Activated CD4-positive, alpha-beta T cell treated with anti-CD3 and anti-CD28 coated beads for 24 hours (primary cell): ENCODE results near the gene RAB28.

Source experiments
- DNase-seq, 2 donors: peaks; one replicate each; pipeline ENCODE4 v3.0.0-alpha.2; 2020; ENCODE audit warnings: low read depth in 2 of 2

RAB28 gene

GRCh38 chr4:13378973-13379759 lies 105.0 kb downstream of the RAB28 start:
- DNase-seq = no peak

DNA sequence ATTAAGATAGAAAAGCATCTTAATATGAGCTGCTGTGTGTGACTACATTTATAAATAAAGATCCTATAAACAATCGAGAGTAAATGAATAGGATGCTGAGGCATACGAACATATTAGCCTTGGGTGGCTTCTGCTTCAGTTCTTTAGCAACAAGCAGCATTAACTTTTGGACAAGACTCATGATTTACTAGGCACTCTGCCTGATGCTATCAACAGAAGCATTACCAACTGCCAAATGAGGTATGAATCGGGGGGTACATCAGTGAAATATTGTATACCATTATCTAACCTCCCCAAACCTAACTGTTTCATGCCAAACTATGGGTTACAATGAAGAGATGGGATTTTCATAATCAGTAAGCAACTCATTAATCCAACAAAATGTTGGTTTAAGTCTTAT lies 113.1 kb downstream of the RAB28 start:
- DNase-seq = no peak

- DNase-seq = no peak
These were observed 115.9 kb downstream of the RAB28 start for GRCh38 chr4:13368217-13368616.

DNA sequence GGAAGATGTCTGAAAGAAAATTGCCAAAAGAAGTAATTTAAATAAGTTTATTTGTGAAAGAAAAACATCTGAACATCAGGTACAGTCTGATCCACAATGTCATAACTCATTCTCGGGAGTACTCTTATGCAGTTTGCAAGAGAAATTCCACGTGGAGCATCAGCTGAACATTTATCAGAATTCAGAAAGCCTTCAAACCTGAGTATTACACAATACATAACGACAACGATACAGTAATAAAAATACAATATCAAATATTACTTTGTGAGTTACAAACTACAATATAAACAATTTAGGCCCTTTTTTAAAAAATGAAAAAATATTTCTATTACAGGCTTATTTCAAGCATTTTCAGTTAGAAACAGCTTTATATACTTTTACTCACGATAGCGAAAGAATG lies 116.4 kb downstream of the RAB28 start:
- no peak for DNase-seq

GRCh38 chr4:13367244-13367643 lies 116.9 kb downstream of the RAB28 start:
- DNase-seq = no peak

GRCh38 chr4:13365195-13365594 lies 118.9 kb downstream of the RAB28 start:
- no peak for DNase-seq

- DNase-seq = no peak
These were observed 119.5 kb downstream of the RAB28 start for GRCh38 chr4:13364653-13365052.

DNA sequence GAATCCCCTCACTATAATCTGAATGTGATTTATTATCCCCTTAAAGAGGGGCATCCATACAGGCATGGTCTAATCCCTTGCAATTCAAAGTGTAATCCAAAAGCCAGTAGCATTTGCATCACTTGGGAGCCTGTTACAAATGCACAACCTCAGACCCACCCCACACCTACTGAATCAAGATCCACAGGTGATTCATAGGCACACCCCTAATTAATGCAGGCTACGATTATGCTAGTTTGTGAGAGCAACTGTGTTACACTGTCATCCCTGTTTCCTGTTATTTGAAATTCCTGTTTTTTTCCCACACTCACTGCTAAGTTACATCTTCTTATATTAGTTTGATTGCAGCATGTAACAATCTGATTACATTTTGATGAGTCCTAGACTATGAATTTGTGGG lies 120.0 kb downstream of the RAB28 start:
- no peak for DNase-seq

- DNase-seq = no peak
These were observed 124.3 kb downstream of the RAB28 start for GRCh38 chr4:13359809-13360208.

GRCh38 chr4:13355111-13355880 lies 128.8 kb downstream of the RAB28 start:
- DNase-seq = no peak

DNA sequence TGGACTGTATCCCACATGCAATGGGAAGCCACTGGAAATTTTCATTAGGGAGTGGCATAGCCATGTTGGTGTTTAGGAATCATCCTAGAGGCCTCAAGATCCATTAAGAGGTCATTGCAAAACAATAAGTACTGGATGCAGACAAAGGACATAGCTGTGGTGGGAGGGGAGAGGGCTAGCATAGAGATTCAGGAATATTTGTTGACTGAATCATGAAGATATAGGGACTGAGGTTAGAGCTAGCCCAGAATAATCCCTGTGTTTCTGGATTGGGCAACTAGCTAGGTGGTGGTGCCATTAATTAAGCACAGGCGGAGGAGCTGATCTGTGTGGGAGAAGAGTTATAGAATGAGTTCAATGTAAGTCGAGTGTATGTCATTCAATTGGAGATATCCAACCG lies 135.0 kb downstream of the RAB28 start:
- DNase-seq = no peak

GRCh38 chr4:13348216-13348615 lies 135.9 kb downstream of the RAB28 start:
- no peak for DNase-seq

DNA sequence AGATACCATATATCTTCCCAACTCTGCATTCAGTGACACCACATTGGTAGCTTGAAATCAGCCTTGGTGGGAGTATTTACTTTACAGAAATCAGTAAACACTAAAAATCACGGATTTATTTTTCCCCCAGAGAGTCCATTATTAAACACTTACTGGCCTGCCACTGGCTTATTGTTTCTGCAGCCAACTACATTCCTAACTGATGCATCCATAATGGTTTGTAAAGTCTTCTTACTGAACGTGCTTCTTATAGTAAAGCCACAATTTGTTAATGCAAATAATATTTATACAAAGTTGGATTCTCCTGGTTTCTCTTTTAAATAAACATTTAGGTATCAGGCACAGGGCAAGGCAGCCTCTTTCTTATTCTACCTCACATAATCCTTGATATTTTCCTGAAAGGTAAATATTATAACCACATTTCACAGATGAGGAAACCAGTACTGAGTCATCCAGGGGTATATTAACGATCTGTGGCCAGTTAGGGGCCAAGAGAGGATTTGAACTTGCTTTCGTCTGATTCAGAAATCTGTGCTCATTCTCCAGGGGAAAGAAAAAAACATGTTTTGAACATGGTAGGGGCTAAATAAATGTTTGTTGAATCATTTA lies 136.5 kb downstream of the RAB28 start:
- no peak for DNase-seq

- no peak for DNase-seq
These were observed 139.9 kb downstream of the RAB28 start for GRCh38 chr4:13344216-13344615.

- no peak for DNase-seq
These were observed 143.5 kb downstream of the RAB28 start for GRCh38 chr4:13340672-13341071.

- no peak for DNase-seq
These were observed 152.3 kb downstream of the RAB28 start for GRCh38 chr4:13331827-13332226.

DNA sequence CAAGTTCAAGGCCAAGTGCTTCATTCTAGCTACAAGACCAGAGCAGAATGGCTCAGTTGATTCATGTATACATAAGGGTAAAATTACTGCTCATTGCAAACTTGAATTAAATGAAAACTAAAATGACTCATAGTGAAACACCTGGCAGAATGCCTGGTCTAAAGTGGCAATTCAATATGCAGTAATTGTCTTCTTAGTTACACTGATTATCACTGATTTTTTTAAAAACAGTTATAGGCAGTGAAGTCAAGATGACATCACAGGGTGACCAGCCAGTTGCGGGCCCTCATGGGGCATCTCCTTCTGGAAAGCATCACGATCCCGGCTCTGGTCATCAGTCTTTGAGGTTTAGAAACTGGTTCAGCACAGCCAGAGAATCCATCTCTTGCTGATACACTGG lies 154.2 kb downstream of the RAB28 start:
- DNase-seq = no peak

- no peak for DNase-seq
These were observed 154.7 kb downstream of the RAB28 start for GRCh38 chr4:13329340-13329850.

DNA sequence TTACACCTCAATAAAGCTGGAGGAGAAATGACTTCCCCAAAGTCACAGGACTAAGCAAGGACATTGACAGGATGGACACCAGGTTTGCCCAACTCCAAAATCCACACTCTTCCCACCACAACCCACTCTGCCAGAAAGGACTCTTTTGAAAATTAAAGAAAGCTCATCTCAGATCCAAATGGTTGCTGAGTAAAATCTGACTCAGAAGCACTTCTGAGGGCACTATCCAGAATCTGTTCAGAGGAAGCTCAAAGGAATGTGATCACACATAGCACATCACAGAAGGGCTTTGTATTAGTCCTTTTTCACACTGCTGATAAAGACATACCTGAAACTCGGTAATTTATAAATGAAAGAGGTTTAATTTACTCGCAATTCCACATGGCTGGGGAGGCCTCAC lies 155.5 kb downstream of the RAB28 start:
- no peak for DNase-seq

DNA sequence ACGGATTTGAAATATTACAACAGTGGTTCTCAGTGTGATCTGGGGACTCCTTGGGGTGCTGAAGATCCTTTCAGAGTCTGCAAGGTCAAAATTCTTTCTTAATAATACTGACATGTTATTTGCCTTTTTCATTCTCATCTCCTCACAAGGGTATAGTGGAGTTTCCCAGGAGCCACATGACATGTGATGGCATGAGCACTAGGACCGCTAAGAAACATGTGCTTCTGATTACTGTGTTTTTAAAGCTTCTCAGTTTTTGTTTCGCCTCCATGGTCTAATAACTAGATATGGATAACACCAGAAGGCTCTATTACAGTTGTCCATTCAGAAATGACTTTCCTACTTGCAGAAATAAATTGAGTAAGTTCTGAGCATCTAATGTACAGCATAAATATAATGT lies 156.1 kb downstream of the RAB28 start:
- DNase-seq = no peak

DNA sequence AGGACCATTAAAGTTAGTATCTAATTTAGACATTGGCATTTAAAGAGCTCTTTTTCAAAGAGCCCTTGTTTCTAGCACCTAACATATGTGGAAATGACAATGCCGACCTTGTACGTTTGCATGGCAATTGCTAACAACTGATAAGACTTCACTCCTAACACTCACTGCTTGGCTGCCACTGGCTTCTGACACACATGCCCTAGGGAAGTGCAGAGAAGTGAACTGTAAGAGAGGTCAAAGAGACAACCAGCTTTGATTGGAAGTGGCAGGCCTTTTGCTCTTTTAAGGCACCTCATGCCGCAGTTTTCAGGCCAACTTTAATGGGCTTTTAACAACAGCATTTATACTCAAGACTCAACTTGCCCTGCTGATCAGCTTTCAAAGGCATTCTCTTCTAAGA lies 158.4 kb downstream of the RAB28 start:
- DNase-seq = no peak

DNA sequence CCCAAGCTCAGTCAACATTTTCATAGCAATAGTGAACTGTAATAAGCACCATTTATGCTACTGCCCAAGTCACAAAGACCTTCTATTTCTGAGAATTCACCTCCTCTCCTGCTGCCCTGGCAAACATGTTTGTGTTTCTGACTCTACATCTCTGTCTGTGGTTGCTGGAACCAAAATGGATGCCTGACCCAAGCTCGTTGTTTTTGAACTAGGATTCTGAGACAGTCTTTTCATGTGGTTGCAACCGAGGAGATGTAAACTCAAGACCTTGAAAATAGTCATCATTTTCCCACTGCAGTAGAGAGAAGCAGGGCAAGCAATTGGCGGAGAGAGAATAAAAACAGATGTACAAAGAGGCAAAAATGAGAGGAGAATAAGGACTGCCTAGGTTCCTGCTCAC lies 160.2 kb downstream of the RAB28 start:
- DNase-seq = no peak

DNA sequence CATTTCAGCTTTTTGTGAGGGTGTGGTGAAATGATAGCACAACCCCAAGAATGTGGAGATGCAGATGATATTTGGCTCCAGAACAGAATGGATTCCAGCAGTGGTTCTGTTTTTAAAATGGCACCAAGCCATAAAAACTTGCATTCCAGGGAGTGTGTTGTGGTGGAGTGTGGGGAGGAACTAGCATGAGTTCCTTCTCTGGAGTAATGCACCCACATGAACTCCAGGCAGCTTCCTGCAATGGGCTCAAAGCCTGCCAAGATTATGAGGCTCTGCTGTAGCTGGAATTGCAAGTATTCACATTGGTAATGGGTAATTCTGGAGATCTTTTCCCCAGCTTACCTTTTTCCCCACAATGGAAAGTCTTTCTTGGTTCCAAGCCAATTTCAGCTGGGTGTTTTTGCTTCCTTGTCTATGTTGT lies 161.4 kb downstream of the RAB28 start:
- no peak for DNase-seq
